ENCODE data around the gene TMPRSS6. TPM values are rescaled to one million over a fixed set of nuclear protein-coding genes. Genes with fewer than 3 reads are reported as not detected.

Gene TMPRSS6
- total RNA-seq, 1 donor, result not detected

- H3K9me3 ChIP-seq (ENCODE audit: low read depth, low read length), result no peaks in the 10 kb centered on the region
- no peak for DNase-seq (ENCODE audit: insufficient read length, low spot score, missing footprints)
- no peaks in the 10 kb centered on the region for H3K4me1 ChIP-seq (ENCODE audit: insufficient read depth, low read length)
- peaks cover 17% of the 10 kb centered on the region for H3K27me3 ChIP-seq (ENCODE audit: insufficient read depth, low read length)
- H3K79me2 ChIP-seq (ENCODE audit: insufficient read depth, low read length), result no peaks in the 10 kb centered on the region
- no peaks in the 10 kb centered on the region for H4K20me1 ChIP-seq (ENCODE audit: insufficient read depth, low read length)
- H3K36me3 ChIP-seq (ENCODE audit: insufficient read depth, low read length), result no peaks in the 10 kb centered on the region
- no peak overlapping the region for H2AFZ ChIP-seq (ENCODE audit: low read length)
- H3K27ac ChIP-seq (ENCODE audit: low read depth, low read length), result no peak overlapping the region
- H3K4me2 ChIP-seq (ENCODE audit: insufficient read depth, low read length), result no peak overlapping the region
- TF ChIP-seq CTCF (IDR thresholded peaks at IDR 0.05; ENCODE audit: extremely low read depth, low read depth, low read length), result no peak
- H3K4me3 ChIP-seq (ENCODE audit: insufficient read depth, low read length), result no peak overlapping the region
These were observed 1.5 kb downstream of the TMPRSS6 start for GRCh38 chr22:37107816-37108621.

DNA sequence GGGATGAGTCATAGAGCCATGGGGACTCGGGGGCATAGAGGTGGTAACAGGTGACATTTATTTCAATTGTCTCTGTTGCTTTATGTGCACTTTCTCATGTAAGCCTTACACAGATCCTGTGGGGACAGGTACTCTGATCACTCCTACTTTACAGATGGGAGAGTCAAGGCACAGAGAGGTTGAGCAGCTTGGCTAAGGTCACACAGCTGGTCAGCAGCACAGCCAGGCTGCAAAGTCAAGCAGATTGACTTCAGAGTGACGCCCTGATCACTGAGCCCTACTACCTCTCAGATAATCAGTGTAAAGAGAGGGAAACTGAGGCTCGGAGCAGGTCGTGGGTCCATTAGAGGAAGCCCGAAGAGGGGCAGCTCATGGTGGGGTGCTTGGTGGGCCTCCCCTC lies 3.5 kb downstream of the TMPRSS6 start:
- Histone ChIP-seq H3K4me1 (ENCODE audit: insufficient read depth, low read length) (no peaks in the 10 kb centered on the region), H3K36me3 (ENCODE audit: insufficient read depth, low read length) (no peaks in the 10 kb centered on the region), H3K27ac (ENCODE audit: low read depth, low read length) (no peak overlapping the region), H3K27me3 (ENCODE audit: insufficient read depth, low read length) (peaks cover 20% of the 10 kb centered on the region), H3K4me2 (ENCODE audit: insufficient read depth, low read length) (no peak overlapping the region), H3K4me3 (ENCODE audit: insufficient read depth, low read length) (no peak overlapping the region), H4K20me1 (ENCODE audit: insufficient read depth, low read length) (no peaks in the 10 kb centered on the region), H2AFZ (ENCODE audit: low read length) (no peak overlapping the region), H3K79me2 (ENCODE audit: insufficient read depth, low read length) (no peaks in the 10 kb centered on the region), H3K9me3 (ENCODE audit: low read depth, low read length) (no peaks in the 10 kb centered on the region)
- TF ChIP-seq CTCF (IDR thresholded peaks at IDR 0.05; ENCODE audit: extremely low read depth, low read depth, low read length), result no peak
- DNase-seq (ENCODE audit: insufficient read length, low spot score, missing footprints), result no peak

DNA sequence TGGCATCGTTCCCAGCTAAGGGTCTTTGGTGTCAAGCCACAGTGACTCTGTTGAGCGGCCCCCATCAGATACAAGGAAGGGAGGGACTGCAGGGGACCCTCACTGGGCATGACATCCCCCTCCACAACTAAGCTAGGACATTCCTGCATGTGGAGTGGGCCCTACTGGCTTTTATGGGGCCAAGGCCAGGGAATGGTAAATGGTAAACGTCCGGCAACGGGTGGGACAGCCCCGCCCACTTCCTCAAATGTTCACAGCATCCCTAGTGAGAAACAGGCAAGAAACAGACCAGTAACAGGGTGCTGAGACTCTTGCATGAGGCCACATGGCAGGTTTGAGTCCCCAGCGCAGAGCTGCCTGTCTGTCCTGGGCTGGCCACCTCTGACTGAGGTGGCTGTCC lies 4.4 kb downstream of the TMPRSS6 start:
- no peaks in the 10 kb centered on the region for H4K20me1 ChIP-seq (ENCODE audit: insufficient read depth, low read length)
- peaks cover 20% of the 10 kb centered on the region for H3K27me3 ChIP-seq (ENCODE audit: insufficient read depth, low read length)
- DNase-seq (ENCODE audit: insufficient read length, low spot score, missing footprints), result no peak

More for the DNA sequence above, 4.4 kb downstream of the TMPRSS6 start:
- Histone ChIP-seq H3K79me2 (ENCODE audit: insufficient read depth, low read length) (no peaks in the 10 kb centered on the region), H3K4me1 (ENCODE audit: insufficient read depth, low read length) (no peaks in the 10 kb centered on the region), H3K4me3 (ENCODE audit: insufficient read depth, low read length) (no peak overlapping the region), H3K4me2 (ENCODE audit: insufficient read depth, low read length) (no peak overlapping the region), H3K9me3 (ENCODE audit: low read depth, low read length) (no peaks in the 10 kb centered on the region), H3K27ac (ENCODE audit: low read depth, low read length) (no peak overlapping the region), H2AFZ (ENCODE audit: low read length) (no peak overlapping the region), H3K36me3 (ENCODE audit: insufficient read depth, low read length) (no peaks in the 10 kb centered on the region)
- no peak for TF ChIP-seq CTCF (IDR thresholded peaks at IDR 0.05; ENCODE audit: extremely low read depth, low read depth, low read length)
